ENCODE data around the gene KRTAP11-1.

DNA sequence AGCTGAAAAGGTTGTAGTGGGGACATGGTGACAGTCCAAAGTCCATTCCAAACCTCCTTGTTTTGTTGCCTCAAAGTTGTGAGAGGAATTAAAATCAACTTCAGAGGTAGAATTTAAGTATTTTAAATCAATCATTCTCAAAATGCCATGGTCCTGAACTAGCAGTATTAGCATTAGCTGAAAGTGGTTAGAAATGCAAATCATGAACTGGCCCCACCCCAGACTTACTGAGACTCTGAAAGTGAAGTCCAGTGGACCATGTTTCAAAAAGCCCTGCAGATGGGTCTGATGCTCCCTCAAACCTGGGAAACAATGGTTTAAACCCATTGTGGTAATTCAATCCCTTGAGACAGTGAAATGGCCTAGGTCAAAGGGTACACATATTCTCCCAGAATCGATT is 36.2 kb upstream of the KRTAP11-1 start:
- TF ChIP-seq, protein P1, sequence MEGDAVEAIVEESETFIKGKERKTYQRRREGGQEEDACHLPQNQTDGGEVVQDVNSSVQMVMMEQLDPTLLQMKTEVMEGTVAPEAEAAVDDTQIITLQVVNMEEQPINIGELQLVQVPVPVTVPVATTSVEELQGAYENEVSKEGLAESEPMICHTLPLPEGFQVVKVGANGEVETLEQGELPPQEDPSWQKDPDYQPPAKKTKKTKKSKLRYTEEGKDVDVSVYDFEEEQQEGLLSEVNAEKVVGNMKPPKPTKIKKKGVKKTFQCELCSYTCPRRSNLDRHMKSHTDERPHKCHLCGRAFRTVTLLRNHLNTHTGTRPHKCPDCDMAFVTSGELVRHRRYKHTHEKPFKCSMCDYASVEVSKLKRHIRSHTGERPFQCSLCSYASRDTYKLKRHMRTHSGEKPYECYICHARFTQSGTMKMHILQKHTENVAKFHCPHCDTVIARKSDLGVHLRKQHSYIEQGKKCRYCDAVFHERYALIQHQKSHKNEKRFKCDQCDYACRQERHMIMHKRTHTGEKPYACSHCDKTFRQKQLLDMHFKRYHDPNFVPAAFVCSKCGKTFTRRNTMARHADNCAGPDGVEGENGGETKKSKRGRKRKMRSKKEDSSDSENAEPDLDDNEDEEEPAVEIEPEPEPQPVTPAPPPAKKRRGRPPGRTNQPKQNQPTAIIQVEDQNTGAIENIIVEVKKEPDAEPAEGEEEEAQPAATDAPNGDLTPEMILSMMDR (IDR thresholded peaks at IDR 0.05): no peak
- TF ChIP-seq POLR2AphosphoS5 (IDR thresholded peaks at IDR 0.05): no peak

Data from prostate gland (tissue), 2 donors.